ENCODE data around the gene METRNL.

DNA sequence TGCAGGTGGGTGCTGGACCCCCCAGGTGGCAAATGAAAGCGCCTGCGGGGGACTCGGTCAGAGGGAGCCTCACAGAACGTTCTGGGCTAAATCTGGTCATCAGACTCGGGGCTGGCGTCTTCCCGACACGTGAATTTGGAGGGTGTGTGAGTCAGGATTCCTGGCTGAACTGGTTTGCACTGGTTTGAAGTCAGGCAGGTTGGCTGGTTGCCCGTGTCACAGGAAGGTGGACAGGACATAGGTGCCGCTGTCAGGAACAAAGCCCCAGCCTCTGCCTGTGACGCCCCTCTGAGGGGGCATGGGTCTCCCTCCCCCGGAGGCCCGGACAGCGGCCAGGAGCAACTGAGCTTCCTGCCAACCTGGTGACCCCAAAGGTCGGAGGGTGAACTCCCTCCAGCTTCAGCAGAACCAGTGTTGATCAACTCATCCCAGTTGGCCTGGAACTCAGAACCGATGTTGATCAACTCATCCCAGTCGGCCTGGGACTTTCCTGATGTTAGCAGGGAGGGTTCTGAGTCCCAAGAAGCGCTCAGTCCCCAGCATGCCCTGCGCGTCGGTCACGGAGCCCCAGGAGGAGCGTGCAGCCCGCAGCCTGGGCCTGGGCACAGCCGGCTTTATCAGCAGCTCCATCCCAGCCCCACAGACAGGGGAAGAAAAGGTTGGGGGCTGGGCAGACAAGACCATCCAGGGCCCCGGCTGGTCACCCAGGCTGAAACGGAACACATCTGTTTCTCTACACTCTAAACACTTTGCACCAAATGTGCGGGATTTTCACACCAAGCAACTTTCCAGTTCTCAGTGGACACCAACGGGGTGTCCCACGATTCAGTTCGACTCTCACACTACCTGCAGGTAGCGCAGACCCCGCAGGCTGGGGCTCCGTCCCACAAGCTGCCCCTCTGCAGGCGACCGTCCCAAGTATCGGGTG, 14.4 kb upstream of the METRNL start:
- TF ChIP-seq, protein P1, sequence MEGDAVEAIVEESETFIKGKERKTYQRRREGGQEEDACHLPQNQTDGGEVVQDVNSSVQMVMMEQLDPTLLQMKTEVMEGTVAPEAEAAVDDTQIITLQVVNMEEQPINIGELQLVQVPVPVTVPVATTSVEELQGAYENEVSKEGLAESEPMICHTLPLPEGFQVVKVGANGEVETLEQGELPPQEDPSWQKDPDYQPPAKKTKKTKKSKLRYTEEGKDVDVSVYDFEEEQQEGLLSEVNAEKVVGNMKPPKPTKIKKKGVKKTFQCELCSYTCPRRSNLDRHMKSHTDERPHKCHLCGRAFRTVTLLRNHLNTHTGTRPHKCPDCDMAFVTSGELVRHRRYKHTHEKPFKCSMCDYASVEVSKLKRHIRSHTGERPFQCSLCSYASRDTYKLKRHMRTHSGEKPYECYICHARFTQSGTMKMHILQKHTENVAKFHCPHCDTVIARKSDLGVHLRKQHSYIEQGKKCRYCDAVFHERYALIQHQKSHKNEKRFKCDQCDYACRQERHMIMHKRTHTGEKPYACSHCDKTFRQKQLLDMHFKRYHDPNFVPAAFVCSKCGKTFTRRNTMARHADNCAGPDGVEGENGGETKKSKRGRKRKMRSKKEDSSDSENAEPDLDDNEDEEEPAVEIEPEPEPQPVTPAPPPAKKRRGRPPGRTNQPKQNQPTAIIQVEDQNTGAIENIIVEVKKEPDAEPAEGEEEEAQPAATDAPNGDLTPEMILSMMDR (IDR thresholded peaks at IDR 0.05), result no peak
- TF ChIP-seq POLR2A (IDR thresholded peaks at IDR 0.05), result no peak

All from uterus (tissue), 2 donors.